GM23338 (cell line): Measurements from ENCODE around the gene TFEB. TPM values are rescaled to one million over a fixed set of nuclear protein-coding genes. Genes with fewer than 3 reads are reported as not detected.

Experiments used
- ATAC-seq: fragments of 200-7000 bp; cut with Tn5 transposase; 3 replicates; pipeline ENCODE4 v1.9.1; 2020
- DNase-seq: peaks from one replicate; pipeline ENCODE4 v3.0.0-alpha.2; 2015; ENCODE audit warnings: low spot score
- H2AFZ ChIP-seq: fragments of 200-600 bp; sonication (generic); 2 replicates; pipeline ENCODE4 v1.8.0; 2016; ENCODE audit warnings: antibody characterized with exemption, mild to moderate bottlenecking, moderate library complexity
- H3F3A ChIP-seq: fragments of 200-600 bp; sonication (generic); replicated peaks from 2 replicates; pipeline ENCODE4 v1.8.0; 2017; ENCODE audit warnings: antibody characterized with exemption, mixed run types, low read depth
- H3K27ac ChIP-seq: fragments of 200-600 bp; sonication (generic); 2 replicates; pipeline ENCODE4 v1.6.1; 2016; ENCODE audit warnings: low read depth
- H3K27me3 ChIP-seq: fragments of 200-600 bp; sonication (generic); 2 replicates; pipeline ENCODE4 v1.8.0; 2016; ENCODE audit warnings: mild to moderate bottlenecking, mixed run types, moderate library complexity; ENCODE audit not compliant: insufficient read depth
- H3K36me3 ChIP-seq: fragments of 200-600 bp; sonication (generic); 2 replicates; pipeline ENCODE4 v1.8.0; 2016; ENCODE audit warnings: mild to moderate bottlenecking; ENCODE audit not compliant: insufficient read depth
- H3K4me1 ChIP-seq: fragments of 200-600 bp; sonication (generic); 2 replicates; pipeline ENCODE4 v1.8.0; 2016; ENCODE audit warnings: mild to moderate bottlenecking, moderate library complexity; ENCODE audit not compliant: insufficient read depth
- H3K4me2 ChIP-seq: fragments of 200-600 bp; sonication (generic); 2 replicates; pipeline ENCODE4 v1.7.1; 2017; ENCODE audit warnings: mixed run types
- H3K4me3 ChIP-seq: fragments of 200-600 bp; sonication (generic); 2 replicates; pipeline ENCODE4 v1.6.1; 2016; ENCODE audit warnings: mixed run types
- H3K79me2 ChIP-seq: fragments of 200-600 bp; sonication (generic); replicated peaks from 2 replicates; pipeline ENCODE4 v1.8.0; 2017; ENCODE audit warnings: mild to moderate bottlenecking; ENCODE audit not compliant: insufficient read depth
- H3K9me2 ChIP-seq: fragments of 200-600 bp; sonication (generic); 2 replicates; pipeline ENCODE4 v1.8.0; 2017; ENCODE audit not compliant: insufficient read depth
- H4K20me1 ChIP-seq: fragments of 200-600 bp; sonication (generic); replicated peaks from 2 replicates; pipeline ENCODE4 v1.8.0; 2017; ENCODE audit warnings: mild to moderate bottlenecking; ENCODE audit not compliant: insufficient read depth
- H3K27ac Mint-ChIP-seq: 2 replicates; pipeline ENCODE4 v1.8.0; 2020; ENCODE audit warnings: inconsistent platforms, mild to moderate bottlenecking, moderate library complexity, mixed read lengths
- H3K27me3 Mint-ChIP-seq: 3 replicates; pipeline ENCODE4 v1.8.0; 2022; ENCODE audit warnings: low read depth, mild to moderate bottlenecking, moderate library complexity, mixed read lengths, inconsistent platforms; ENCODE audit not compliant: insufficient read depth, poor library complexity
- H3K36me3 Mint-ChIP-seq: 3 replicates; pipeline ENCODE4 v1.8.0; 2021; ENCODE audit warnings: low read depth, mild to moderate bottlenecking, inconsistent platforms, moderate library complexity, mixed read lengths
- H3K4me1 Mint-ChIP-seq: 3 replicates; pipeline ENCODE4 v1.8.0; 2020; ENCODE audit warnings: mild to moderate bottlenecking, inconsistent platforms, mixed read lengths
- H3K4me3 Mint-ChIP-seq: 3 replicates; pipeline ENCODE4 v1.8.0; 2021; ENCODE audit warnings: moderate library complexity, mild to moderate bottlenecking, inconsistent platforms, mixed read lengths
- H3K9me3 Mint-ChIP-seq: 3 replicates; pipeline ENCODE4 v1.8.0; 2020; ENCODE audit warnings: moderate library complexity, mild to moderate bottlenecking, inconsistent platforms, mixed read lengths
- CREB1 ChIP-seq: fragments of 250-450 bp; sonication (Bioruptor Pico); IDR thresholded peaks from 2 replicates; pipeline ENCODE4 v1.5.0; 2020; ENCODE audit warnings: low read depth, mild to moderate bottlenecking, moderate library complexity
- CTCF ChIP-seq, 2 experiments: fragments of 200-600 bp in 1 of 2; sonication (generic) in 1 of 2; conservative IDR thresholded peaks; 2 replicates each; pipeline versions ENCODE4 v1.5.1 to v1.6.1; 2016 to 2017; ENCODE audit warnings: antibody characterized with exemption in 2 of 2, low read depth in 2 of 2, mild to moderate bottlenecking in 2 of 2, moderate library complexity in 1 of 2
- ETS1 ChIP-seq: IDR thresholded peaks from 2 replicates; pipeline ENCODE4 v1.6.1; 2016; ENCODE audit warnings: antibody characterized with exemption
- JUNB ChIP-seq: IDR thresholded peaks from one replicate; pipeline ENCODE4 v1.6.1; 2016; ENCODE audit warnings: antibody characterized with exemption; ENCODE audit not compliant: unreplicated experiment
- POLR2AphosphoS5 ChIP-seq: IDR thresholded peaks from 2 replicates; pipeline ENCODE4 v1.6.1; 2016; ENCODE audit warnings: antibody characterized with exemption, low read depth
- STAT1 ChIP-seq: IDR thresholded peaks from one replicate; pipeline ENCODE4 v1.6.1; 2016; ENCODE audit warnings: antibody characterized with exemption; ENCODE audit not compliant: unreplicated experiment
- ZNF114 ChIP-seq: fragments of 250-450 bp; sonication (Bioruptor Pico); IDR thresholded peaks from 2 replicates; pipeline ENCODE4 v1.5.0; 2020; ENCODE audit warnings: mild to moderate bottlenecking, moderate library complexity
- ZNF331 ChIP-seq: fragments of 250-450 bp; sonication (Bioruptor Pico); IDR thresholded peaks from 2 replicates; pipeline ENCODE4 v1.5.0; 2020; ENCODE audit warnings: low read depth, mild to moderate bottlenecking, moderate library complexity
- ZNF462 ChIP-seq: fragments of 250-450 bp; sonication (Bioruptor Pico); IDR thresholded peaks from 2 replicates; pipeline ENCODE4 v1.5.0; 2020; ENCODE audit warnings: mild to moderate bottlenecking, moderate library complexity
- polyA plus RNA-seq: library from polyadenylated mRNA; unstranded; fragments of >200 nt; fragmentation: Nextera tagmentation; extraction: Ambion mirVana; gene quantifications from 2 replicates; pipeline ENCODE4 v1.2.1, GENCODE V29; 2016
- total RNA-seq: library from RNA; depleted of rRNA; stranded (reverse); fragments of >200 nt; shearing (Covaris generic); gene quantifications from 2 replicates; pipeline ENCODE4 v1.2.3, GENCODE V29; 2014

Gene TFEB
- total and polyA plus RNA-seq, 2 experiments from 2014 or later = 1.3 to 4.3 TPM

GRCh38 chr6:41692080-41692675 lies 43.2 kb downstream of the TFEB start:
- Histone ChIP-seq H3K4me1 (peaks cover 3% of the 10 kb centered on the region), H3K4me2 (no peak overlapping the region), H2AFZ (no peak overlapping the region), H3K4me3 (no peak overlapping the region), H3F3A (no peaks in the 10 kb centered on the region), H4K20me1 (no peaks in the 10 kb centered on the region), H3K36me3 (no peaks in the 10 kb centered on the region), H3K9me2 (no peaks in the 10 kb centered on the region), H3K27me3 (no peaks in the 10 kb centered on the region), H3K27ac (no peak overlapping the region), H3K79me2 (no peaks in the 10 kb centered on the region)
- peaks cover 9% of the 10 kb centered on the region for H3K27me3 Mint-ChIP-seq
- peaks cover 13% of the 10 kb centered on the region for H3K4me1 Mint-ChIP-seq
- no peaks in the 10 kb centered on the region for H3K9me3 Mint-ChIP-seq
- ATAC-seq = no peak
- H3K36me3 Mint-ChIP-seq = no peaks in the 10 kb centered on the region
- no peak overlapping the region; the same call in 2 of the 3 replicates for H3K4me3 Mint-ChIP-seq
- H3K27ac Mint-ChIP-seq = no peak overlapping the region
- TF ChIP-seq ZNF114 (CRISPR knock-in tag) (no peak), CREB1 (CRISPR knock-in tag) (no peak), CTCF (conservative IDR thresholded peaks at IDR 0.05; ENCODE audit: low read depth in 2 of 2) (no peak)
- no peak for DNase-seq

- H3K36me3 Mint-ChIP-seq = no peaks in the 10 kb centered on the region
- Histone ChIP-seq H3K4me1 (peaks cover 7% of the 10 kb centered on the region), H4K20me1 (no peaks in the 10 kb centered on the region), H2AFZ (no peak overlapping the region), H3K9me2 (no peaks in the 10 kb centered on the region), H3K27ac (no peak overlapping the region), H3K79me2 (no peaks in the 10 kb centered on the region), H3K4me2 (no peak overlapping the region), H3K27me3 (no peaks in the 10 kb centered on the region), H3K36me3 (no peaks in the 10 kb centered on the region), H3K4me3 (no peak overlapping the region), H3F3A (no peaks in the 10 kb centered on the region)
- H3K4me1 Mint-ChIP-seq = peaks cover 19% of the 10 kb centered on the region
- peak; percentile 39 for DNase-seq
- H3K27me3 Mint-ChIP-seq = peaks cover 11% of the 10 kb centered on the region
- no peak overlapping the region; the same call in 1 of the 2 replicates for H3K27ac Mint-ChIP-seq
- H3K9me3 Mint-ChIP-seq = no peaks in the 10 kb centered on the region
- H3K4me3 Mint-ChIP-seq = no peak overlapping the region; the same call in 2 of the 3 replicates
- ATAC-seq = peak; percentile 5; the same call in 1 of the 3 replicates
- TF ChIP-seq JUNB (no peak), ZNF331 (CRISPR knock-in tag) (no peak), ZNF114 (CRISPR knock-in tag) (no peak), STAT1 (no peak), CTCF (conservative IDR thresholded peaks at IDR 0.05; ENCODE audit: low read depth in 2 of 2) (no peak), POLR2AphosphoS5 (no peak), ZNF462 (CRISPR knock-in tag) (no peak), ETS1 (no peak)
These were observed 43.9 kb downstream of the TFEB start for GRCh38 chr6:41691426-41692079.
